HepG2 (cell line): ENCODE measurements around the gene PACS1. TPM values are rescaled to one million over a fixed set of nuclear protein-coding genes. Genes with fewer than 3 reads are reported as not detected.

Experiments
- CHD2 ChIP-seq: IDR thresholded peaks from 2 replicates; pipeline ENCODE4 v1.6.1; 2011; ENCODE audit warnings: low read depth, low read length, improper control_type of control experiment
- HDAC1 ChIP-seq: sonication (generic); formaldehyde crosslinking; IDR thresholded peaks from 2 replicates; pipeline ENCODE4 v1.5.1; 2020; ENCODE audit warnings: mild to moderate bottlenecking, missing genetic modification reagents
- ISL2 ChIP-seq: sonication (generic); formaldehyde crosslinking; IDR thresholded peaks from 2 replicates; pipeline ENCODE4 v1.5.0; 2020; ENCODE audit warnings: missing genetic modification reagents
- NFRKB ChIP-seq: fragments of 450-650 bp; IDR thresholded peaks from 2 replicates; pipeline ENCODE4 v1.6.1; 2017
- NR2F2 ChIP-seq: IDR thresholded peaks from 2 replicates; pipeline ENCODE4 v1.6.1; 2012; ENCODE audit warnings: low read depth, inconsistent platforms, borderline replicate concordance
- RFX3 ChIP-seq: IDR thresholded peaks from 2 replicates; pipeline ENCODE4 v1.6.1; 2016; ENCODE audit warnings: missing biosample characterization, missing genetic modification reagents
- RXRA ChIP-seq: sonication (generic); formaldehyde crosslinking; IDR thresholded peaks from 2 replicates; pipeline ENCODE4 v1.5.1; 2020; ENCODE audit warnings: missing genetic modification reagents
- ZNF101 ChIP-seq: sonication (generic); formaldehyde crosslinking; IDR thresholded peaks from 2 replicates; pipeline ENCODE4 v1.4.0; 2020; ENCODE audit warnings: mild to moderate bottlenecking, low read depth, missing genetic modification reagents, borderline replicate concordance
- ZNF318 ChIP-seq: sonication (generic); formaldehyde crosslinking; IDR thresholded peaks from 2 replicates; pipeline ENCODE4 v1.4.0; 2020; ENCODE audit warnings: mild to moderate bottlenecking, missing genetic modification reagents
- ZNF569 ChIP-seq: sonication (generic); formaldehyde crosslinking; IDR thresholded peaks from 2 replicates; pipeline ENCODE4 v1.5.0; 2020; ENCODE audit warnings: mild to moderate bottlenecking, missing genetic modification reagents, moderate library complexity, borderline replicate concordance
- ZNF773 ChIP-seq: sonication (generic); formaldehyde crosslinking; IDR thresholded peaks from 2 replicates; pipeline ENCODE4 v1.4.0; 2020; ENCODE audit warnings: missing genetic modification reagents, borderline replicate concordance
- ZNF792 ChIP-seq: IDR thresholded peaks from 2 replicates; pipeline ENCODE4 v1.6.1; 2016
- ZNF850 ChIP-seq: sonication (generic); formaldehyde crosslinking; conservative IDR thresholded peaks from 2 replicates; pipeline ENCODE4 v1.9.0; 2021; ENCODE audit warnings: mild to moderate bottlenecking, missing genetic modification reagents
- ZSCAN12 ChIP-seq: sonication (generic); formaldehyde crosslinking; IDR thresholded peaks from 2 replicates; pipeline ENCODE4 v1.9.0; 2021; ENCODE audit warnings: mild to moderate bottlenecking, missing genetic modification reagents
- ZXDC ChIP-seq: sonication (generic); formaldehyde crosslinking; IDR thresholded peaks from 2 replicates; pipeline ENCODE4 v1.5.0; 2020; ENCODE audit warnings: mild to moderate bottlenecking, missing genetic modification reagents
- polyA plus RNA-seq, 8 experiments: library from polyadenylated mRNA; depleted of rRNA in 3 of 8; stranded (reverse) in 7 of 8; unstranded in 1 of 8; fragments of >200 nt; fragmentation: Illumina TruSeq in 4 of 8; extraction: Trizol in 4 of 8; gene quantifications; 2 replicates each; pipeline versions ENCODE4 v1.2.1 to v1.2.3, GENCODE V29; 2011 to 2016; ENCODE audit warnings: low read depth in 4 of 8, missing spikeins in 1 of 8, mixed read lengths in 1 of 8; ENCODE audit not compliant: insufficient read depth in 1 of 8
- total RNA-seq, 5 experiments: library from RNA; depleted of rRNA; stranded (reverse); fragments of >200 nt; fragmentation: Illumina TruSeq; extraction: Trizol; gene quantifications; 2 replicates each; pipeline ENCODE4 v1.2.3, GENCODE V29; 2016; ENCODE audit warnings: low read depth in 1 of 5
- TF ChIP-seq, protein P1 (sequence below): sonication (generic); formaldehyde crosslinking; IDR thresholded peaks from 2 replicates; pipeline ENCODE4 v1.5.0; 2020; ENCODE audit warnings: mild to moderate bottlenecking, missing genetic modification reagents

The PACS1 gene
- total and polyA plus RNA-seq, 2 of the 13 experiments (the other 11 are each of a cell fraction or from before 2014, with no cell fraction given): 7.6 to 8.6 TPM

GRCh38 chr11:66282468-66283455 is 212.7 kb downstream of the PACS1 start (continued):
- TF ChIP-seq HDAC1 (CRISPR knock-in tag): peak; percentile 91
- no peak; the same call in 1 of the 2 replicates for TF ChIP-seq ISL2
- TF ChIP-seq ZNF850 (CRISPR knock-in tag): no peak
- no peak for TF ChIP-seq ZNF773 (CRISPR knock-in tag)
- TF ChIP-seq ZNF569 (CRISPR knock-in tag): no peak
- no peak for TF ChIP-seq NR2F2
- TF ChIP-seq ZXDC (CRISPR knock-in tag): no peak
- no peak for TF ChIP-seq ZNF318
- TF ChIP-seq RXRA (CRISPR knock-in tag): peak; percentile 62; the same call in 1 of the 2 replicates
- TF ChIP-seq ZNF101: no peak
- TF ChIP-seq, protein P1, sequence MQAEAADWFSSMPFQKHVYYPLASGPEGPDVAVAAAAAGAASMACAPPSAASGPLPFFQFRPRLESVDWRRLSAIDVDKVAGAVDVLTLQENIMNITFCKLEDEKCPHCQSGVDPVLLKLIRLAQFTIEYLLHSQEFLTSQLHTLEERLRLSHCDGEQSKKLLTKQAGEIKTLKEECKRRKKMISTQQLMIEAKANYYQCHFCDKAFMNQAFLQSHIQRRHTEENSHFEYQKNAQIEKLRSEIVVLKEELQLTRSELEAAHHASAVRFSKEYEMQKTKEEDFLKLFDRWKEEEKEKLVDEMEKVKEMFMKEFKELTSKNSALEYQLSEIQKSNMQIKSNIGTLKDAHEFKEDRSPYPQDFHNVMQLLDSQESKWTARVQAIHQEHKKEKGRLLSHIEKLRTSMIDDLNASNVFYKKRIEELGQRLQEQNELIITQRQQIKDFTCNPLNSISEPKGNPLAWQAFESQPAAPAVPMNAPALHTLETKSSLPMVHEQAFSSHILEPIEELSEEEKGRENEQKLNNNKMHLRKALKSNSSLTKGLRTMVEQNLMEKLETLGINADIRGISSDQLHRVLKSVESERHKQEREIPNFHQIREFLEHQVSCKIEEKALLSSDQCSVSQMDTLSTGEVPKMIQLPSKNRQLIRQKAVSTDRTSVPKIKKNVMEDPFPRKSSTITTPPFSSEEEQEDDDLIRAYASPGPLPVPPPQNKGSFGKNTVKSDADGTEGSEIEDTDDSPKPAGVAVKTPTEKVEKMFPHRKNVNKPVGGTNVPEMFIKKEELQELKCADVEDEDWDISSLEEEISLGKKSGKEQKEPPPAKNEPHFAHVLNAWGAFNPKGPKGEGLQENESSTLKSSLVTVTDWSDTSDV (CRISPR knock-in tag): no peak
- TF ChIP-seq CHD2: no peak
- no peak for TF ChIP-seq NFRKB
- no peak for TF ChIP-seq ZSCAN12 (CRISPR knock-in tag)
- TF ChIP-seq ZNF792 (CRISPR knock-in tag): no peak
- peak; percentile 99 for TF ChIP-seq RFX3
